Left kidney (tissue), 2 donors: ENCODE data around the gene ZNF215. TPM values are rescaled to one million over a fixed set of nuclear protein-coding genes. Genes with fewer than 3 reads are reported as not detected.
"Not testable (repeated sequence)": the region's sequence is repeated elsewhere in the genome, so short reads cannot be mapped to it uniquely, and the experiment has no call there.

ENCODE experiments used
- DNase-seq: peaks from one replicate; pipeline ENCODE4 v3.0.0-alpha.2; 2013
- polyA plus RNA-seq: library from polyadenylated mRNA; unstranded; fragments of 120-200 nt; gene quantifications from one replicate; pipeline ENCODE4 v1.2.1, GENCODE V29; 2013; ENCODE audit not compliant: insufficient read length

ZNF215 gene
- polyA plus RNA-seq, 1 donor = 4.6 TPM

DNA sequence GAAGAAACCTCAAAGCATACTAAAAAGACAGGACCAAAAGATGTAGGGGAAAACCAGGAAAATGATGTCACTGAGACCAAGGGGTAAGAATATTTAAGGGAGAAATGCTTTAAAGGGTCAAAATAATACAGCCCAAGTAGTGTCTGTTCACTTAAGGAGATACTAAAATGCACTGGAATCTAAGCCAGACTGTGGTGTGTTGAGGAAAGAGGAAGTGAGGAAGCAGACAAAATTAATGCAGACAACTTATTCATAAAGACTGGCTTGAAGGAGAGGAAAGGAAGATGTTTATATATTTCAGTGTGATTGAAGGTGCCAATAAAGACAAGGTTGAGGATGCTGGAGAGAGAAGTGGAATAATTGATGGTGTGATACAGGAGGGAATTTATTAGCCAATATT is 15.7 kb downstream of the ZNF215 start:
- DNase-seq = no peak

DNA sequence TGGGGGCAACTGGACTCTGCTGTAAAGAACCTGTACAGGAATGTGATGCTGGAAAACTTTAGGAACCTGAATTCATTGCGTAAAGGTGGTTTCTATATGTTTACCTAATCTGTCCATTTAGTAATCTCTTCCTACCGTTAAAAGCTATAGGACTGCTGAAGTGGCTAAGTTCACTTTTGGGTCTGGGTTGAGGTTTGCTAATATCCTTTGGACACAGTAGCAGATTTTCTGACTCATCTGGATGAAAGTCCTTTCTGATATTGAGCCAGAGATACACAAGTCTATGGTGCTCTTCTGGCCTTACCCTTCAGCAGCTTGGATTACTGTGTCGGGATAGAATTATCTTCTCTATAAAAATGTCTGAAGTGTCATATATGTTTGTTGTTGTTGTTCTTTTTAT is 16.9 kb downstream of the ZNF215 start:
- DNase-seq = no peak

DNA sequence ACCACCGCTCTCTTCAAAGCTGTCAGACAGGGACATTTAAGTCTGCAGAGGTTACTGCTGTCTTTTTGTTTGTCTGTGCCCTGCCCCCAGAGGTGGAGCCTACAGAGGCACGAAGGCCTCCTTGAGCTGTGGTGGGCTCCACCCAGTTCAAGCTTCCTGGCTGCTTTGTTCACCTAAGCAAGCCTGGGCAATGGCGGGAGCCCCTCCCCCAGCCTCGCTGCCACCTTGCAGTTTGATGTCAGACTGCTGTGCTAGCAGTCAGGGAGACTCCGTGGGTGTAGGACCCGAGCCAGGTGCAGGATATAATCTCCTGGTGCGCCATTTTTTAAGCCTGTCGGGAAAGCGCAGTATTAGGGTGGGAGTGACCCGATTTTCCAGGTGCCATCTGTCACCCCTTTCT is 28.0 kb downstream of the ZNF215 start:
- not testable (repeated sequence) for DNase-seq

DNA sequence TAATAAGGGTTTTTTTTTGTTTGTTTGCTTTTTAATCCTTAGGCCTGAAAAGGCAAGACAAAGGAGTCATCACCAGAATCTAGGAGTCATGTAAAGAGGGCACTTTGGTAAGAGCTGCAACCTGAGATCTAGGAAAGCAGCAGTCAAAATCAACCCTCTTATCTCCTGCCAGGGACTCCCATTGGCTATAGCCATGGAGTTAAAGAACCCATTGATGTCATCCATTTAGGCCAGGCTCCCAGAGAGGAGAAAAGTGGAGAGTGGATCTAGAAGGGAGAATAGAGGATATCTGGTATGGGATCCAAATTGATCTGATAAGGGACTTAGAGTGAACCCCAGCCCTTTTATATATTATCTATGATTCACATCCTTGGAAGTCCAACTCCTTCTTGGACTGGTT is 35.9 kb downstream of the ZNF215 start:
- no peak for DNase-seq

DNA sequence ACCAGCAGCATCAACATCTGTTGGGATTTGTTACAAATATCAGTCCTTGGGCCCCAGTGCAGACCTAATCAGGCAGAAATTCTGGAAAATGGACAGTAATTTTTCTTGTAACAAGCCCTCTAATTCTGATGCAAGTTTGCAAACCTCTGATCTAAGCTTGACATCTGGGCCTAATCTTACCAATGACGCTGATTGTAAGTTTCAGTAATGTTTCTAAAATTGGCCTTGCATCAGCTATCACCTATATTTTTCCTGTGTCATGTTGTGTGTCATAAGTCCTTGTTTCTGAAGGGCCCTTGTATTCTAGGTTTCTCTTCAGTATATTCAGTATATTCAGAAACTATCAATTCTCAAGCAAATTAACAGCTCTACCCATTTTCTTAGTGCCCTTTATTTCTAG is 36.4 kb downstream of the ZNF215 start:
- DNase-seq = no peak

DNA sequence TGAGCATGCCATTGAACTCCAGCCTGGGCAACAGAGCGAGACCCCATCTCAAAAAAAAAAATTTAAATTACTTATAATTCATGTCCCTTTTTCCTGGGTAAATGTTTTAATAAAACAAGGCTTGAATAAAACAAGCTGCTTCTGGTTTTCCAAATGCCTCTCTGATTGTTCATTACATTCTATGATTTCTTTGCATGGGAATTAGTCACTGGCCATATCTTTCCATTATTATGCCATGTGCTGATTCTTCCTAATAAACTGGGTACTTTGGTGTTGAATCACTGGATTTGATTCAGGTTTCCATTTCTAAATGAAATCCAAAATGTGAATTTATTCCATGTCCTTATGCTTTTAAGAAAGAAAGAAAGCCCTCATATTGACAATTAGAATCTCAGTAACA is 42.6 kb downstream of the ZNF215 start:
- no peak for DNase-seq

DNA sequence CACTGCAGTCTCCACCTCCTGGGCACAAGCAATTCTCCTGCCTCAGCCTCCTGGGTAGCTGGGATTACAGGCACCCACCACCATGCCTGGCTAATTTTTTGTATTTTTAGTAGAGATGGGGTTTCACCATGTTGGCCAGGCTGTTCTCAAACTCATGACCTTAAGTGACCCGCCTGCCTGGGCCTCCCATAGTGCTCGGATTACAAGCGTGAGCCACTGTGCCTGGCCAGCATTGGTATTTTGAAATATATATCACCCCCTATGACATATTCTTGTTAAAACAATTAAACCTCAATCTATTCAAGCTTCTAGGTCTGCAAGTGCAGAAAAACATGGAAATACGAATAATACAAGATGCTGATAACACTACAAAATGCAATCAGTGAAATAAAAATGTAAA is 43.6 kb downstream of the ZNF215 start:
- DNase-seq = not testable (repeated sequence)

DNA sequence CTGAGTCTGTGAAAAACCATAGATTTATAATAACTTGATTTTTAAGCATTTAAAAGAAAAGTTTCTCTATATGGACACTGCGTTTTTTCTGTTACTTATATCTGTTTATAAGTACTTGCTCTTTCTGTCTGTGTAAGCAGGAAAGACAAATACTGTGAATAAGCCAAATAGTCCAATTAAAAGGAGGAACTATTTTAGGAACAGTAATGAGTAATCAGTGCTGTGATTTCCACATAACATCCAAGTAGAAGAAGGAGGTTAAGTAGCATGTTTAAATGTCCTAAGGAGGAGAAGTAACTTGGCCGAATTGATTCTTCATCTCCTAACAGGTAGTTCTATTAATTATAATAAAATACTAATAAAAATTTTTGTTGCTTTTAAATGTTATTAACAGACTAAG is 53.1 kb downstream of the ZNF215 start:
- no peak for DNase-seq

DNA sequence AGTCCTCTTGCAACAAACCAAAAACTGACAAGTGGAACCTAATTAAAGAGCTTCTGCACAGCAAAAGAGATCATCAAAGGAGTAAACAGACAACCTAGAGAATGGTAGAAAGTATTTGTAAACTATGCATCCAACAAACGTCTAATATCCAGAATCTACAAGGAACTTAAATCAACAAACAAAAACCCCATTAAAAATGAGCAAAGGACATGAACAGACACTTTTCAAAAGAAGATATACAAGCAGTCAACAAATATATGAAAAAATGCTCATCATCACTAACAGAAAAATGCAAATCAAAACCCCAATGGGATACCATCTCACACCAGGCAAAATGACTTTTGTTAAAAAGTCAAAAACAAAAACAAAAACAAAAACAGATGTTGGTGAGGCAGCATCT is 60.3 kb downstream of the ZNF215 start:
- DNase-seq = no peak

DNA sequence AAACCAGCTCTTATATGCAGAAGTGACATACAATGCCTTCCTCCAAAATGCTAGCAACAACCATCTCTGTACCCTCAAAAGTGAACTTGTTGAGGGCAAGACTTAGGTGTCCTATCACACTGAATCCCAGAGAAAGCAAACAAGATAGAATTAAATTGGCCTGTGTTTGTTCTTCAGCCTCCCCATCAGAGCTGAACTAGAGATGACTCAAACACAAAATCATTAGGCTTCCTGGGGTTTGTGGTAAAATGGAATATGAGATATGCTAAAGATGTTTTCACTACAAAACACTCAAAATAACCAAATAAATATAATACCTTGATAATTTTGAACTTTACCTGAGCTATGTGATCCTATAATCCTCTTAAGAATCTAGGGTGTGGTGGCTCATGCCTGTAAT is 62.3 kb downstream of the ZNF215 start:
- no peak for DNase-seq

DNA sequence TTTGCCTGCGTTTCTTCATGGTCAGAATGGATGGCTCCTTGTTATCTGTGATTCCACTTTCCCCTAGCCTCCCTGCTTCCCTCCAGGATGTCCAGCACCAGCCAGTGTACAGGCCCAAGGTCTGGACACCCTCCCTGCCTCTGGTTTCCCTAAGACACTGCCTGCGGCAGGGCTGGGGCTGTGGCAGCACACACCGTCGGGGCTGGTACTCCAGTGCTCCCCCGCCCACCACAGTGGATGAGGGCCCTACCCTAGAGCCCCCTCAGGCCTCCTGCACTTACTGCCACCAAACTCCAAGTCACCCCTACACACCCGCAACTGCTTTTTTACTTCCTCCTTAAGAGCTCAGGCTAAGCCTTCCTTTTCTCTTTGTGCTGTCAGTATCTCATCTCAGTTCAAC is 65.0 kb downstream of the ZNF215 start:
- DNase-seq = no peak

DNA sequence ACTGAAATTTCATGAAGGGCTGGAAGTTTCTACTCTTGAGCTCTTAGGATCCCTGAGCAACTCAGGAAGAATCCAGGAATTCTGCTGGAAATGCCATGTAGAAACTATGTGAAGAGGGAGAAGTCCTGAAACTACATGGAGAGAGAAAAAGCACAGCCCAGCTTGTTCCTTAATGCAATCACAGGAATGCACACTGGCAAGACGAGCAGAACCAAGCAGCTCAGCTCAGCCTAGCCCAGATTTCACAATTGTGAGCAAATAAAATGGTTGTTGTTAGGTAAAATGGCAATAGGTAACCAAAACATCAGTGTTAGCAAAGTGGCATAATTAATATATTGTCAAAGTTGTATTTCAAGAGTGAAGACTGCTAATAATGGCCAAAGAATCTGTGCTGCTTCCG is 65.8 kb downstream of the ZNF215 start:
- no peak for DNase-seq

DNA sequence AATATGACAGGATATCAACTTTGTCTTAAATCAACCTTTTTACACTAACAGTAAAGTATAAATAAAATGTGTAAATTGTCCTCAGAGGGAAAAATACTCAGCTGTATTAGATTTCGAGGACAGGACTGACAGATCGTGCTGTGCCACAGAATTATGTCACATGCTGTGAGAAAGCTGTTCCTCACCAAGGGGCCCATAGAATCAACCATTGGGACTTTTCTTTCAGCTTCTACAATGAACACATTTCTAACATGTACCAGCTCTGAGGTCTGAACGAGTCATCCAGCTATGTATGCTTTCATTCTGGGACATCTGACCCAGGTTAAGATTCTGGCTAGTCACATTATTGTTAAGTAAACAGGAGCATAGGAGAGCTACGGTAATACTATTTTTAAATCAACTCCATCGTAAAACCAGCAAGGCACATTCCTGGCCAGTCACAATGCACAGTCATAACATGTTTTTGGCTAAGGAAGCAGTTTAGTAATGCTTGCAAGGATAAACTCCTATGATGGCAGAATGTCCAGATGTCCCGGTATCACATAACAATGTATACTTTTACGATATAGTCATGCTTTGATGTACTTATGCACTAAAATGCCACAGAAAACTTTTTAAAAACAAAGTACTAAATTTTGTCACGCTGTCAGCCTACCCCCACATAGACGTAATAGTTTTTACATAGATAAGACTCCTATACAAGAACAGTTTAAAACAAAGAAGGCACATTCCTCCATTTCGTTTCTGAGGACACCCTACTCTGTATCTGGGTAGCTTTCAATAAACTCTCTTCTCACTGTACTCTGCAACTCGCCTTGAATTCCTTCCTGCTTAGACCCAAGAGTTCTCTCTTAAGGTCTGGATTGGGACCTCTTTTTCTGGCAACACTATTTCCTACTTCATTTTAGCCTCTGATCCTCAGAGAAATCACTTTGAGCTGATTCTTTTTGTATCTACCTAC is 66.5 kb downstream of the ZNF215 start:
- DNase-seq = no peak

DNA sequence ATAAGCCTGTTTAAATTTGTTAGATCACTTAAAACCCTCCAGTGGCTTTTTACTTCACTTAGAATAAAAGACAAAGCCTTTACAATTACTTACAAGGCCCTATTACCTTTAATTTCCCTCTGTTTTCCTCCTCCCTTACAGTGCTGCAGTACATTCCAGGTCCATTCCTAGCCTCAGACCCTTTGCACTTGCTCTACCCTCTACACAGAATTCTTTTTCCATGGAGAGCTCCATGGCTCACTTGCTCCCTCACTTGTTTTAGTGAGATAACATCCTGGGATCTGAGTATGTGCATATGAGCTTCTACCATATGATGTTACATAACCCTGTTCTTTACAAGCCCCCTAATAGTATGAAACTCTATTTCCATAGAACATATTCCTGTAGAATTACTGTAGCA is 69.5 kb downstream of the ZNF215 start:
- DNase-seq = no peak

DNA sequence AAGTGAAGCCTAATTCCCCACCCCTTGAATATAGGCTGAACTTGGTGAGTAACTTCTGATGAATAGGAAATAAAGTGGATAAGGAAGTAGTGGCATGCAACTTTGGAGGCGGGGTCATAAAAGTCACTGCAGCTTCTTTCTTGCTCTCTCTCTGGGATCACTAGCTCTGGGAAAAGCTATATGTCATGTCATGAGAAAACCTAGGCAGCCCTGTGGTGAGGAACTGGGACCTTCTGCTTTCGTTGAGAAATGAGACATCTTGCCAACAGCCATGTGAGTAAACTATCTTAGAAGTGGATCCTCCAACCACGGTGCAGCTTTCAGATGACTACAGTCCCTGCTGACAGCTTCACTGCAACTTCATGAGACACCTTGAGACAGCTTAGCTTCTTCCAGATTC is 78.3 kb downstream of the ZNF215 start:
- no peak for DNase-seq

Other genes with a start within 250 kb of the ZNF215 start
- 61.2 TPM for gene MRPL17, start 243.1 kb upstream of the ZNF215 start, polyA plus RNA-seq
- gene OR2AG2, start 154.4 kb upstream of the ZNF215 start, polyA plus RNA-seq = 0.07 TPM
- 0.10 TPM for gene OR2AG1, start 143.4 kb upstream of the ZNF215 start, polyA plus RNA-seq
- gene OR6A2, start 126.7 kb upstream of the ZNF215 start, polyA plus RNA-seq = 0.07 TPM
- gene OR10A5, start 80.7 kb upstream of the ZNF215 start, polyA plus RNA-seq = not detected
- 0.08 TPM for gene OR10A2, start 63.4 kb upstream of the ZNF215 start, polyA plus RNA-seq
- gene OR10A4, start 49.8 kb upstream of the ZNF215 start, polyA plus RNA-seq = not detected
- gene OR2D2, start 33.9 kb upstream of the ZNF215 start, polyA plus RNA-seq = not detected
- gene OR2D3, start 5.4 kb upstream of the ZNF215 start, polyA plus RNA-seq = not detected
- 14.0 TPM for gene ZNF214, start 93.9 kb downstream of the ZNF215 start, polyA plus RNA-seq
- 0.83 TPM for gene NLRP14, start 94.1 kb downstream of the ZNF215 start, polyA plus RNA-seq
- gene RBMXL2, start 162.6 kb downstream of the ZNF215 start, polyA plus RNA-seq = 0.07 TPM